GM21786 (cell line): ENCODE data around the gene RRBP1.

Experiments
- ATAC-seq: cut with Tn5 transposase; IDR thresholded peaks from one replicate; pipeline ENCODE4 v1.9.1; 2021; ENCODE audit not compliant: unreplicated experiment

RRBP1 gene

GRCh38 chr20:17576215-17576614, 105.8 kb downstream of the RRBP1 start:
- ATAC-seq = no peak

GRCh38 chr20:17573463-17573862, 108.6 kb downstream of the RRBP1 start:
- no peak for ATAC-seq

- ATAC-seq = no peak
Observed at GRCh38 chr20:17572034-17572638, 109.9 kb downstream of the RRBP1 start.

GRCh38 chr20:17571153-17571527, 110.9 kb downstream of the RRBP1 start:
- ATAC-seq = no peak

- ATAC-seq = peak; percentile 34
Observed at GRCh38 chr20:17570347-17571152, 111.5 kb downstream of the RRBP1 start.

GRCh38 chr20:17569616-17570346, 112.3 kb downstream of the RRBP1 start, which contains the start of gene DSTN:
TSS of gene DSTN (plus strand) at chr20:17570075. CDS start at chr20:17570209, 134 bp downstream.
- ATAC-seq = peak; percentile 93

- no peak for ATAC-seq
Observed at GRCh38 chr20:17568972-17569521, 113.0 kb downstream of the RRBP1 start.

- no peak for ATAC-seq
Observed at GRCh38 chr20:17568045-17568788, 113.8 kb downstream of the RRBP1 start.

GRCh38 chr20:17566345-17566744, 115.7 kb downstream of the RRBP1 start:
- no peak for ATAC-seq

- ATAC-seq = no peak
Observed at GRCh38 chr20:17565169-17565845, 116.7 kb downstream of the RRBP1 start.
